ENCODE data around the gene PCSK9.

The PCSK9 gene

GRCh38 chr1:55044617-55045397 is 5.5 kb downstream of the PCSK9 start:
- DNase-seq = peak; percentile 6

GRCh38 chr1:55045430-55045829 is 6.1 kb downstream of the PCSK9 start:
- no peak for DNase-seq

GRCh38 chr1:55046871-55047270 is 7.5 kb downstream of the PCSK9 start:
- peak; percentile 24 for DNase-seq

- no peak for DNase-seq
Measured at GRCh38 chr1:55047611-55048010, 8.3 kb downstream of the PCSK9 start.

GRCh38 chr1:55048453-55049270 is 9.3 kb downstream of the PCSK9 start:
- no peak for DNase-seq

- no peak for DNase-seq
Measured at GRCh38 chr1:55049271-55049913, 10.0 kb downstream of the PCSK9 start.

GRCh38 chr1:55049914-55050278 is 10.5 kb downstream of the PCSK9 start:
- no peak for DNase-seq

- no peak for DNase-seq
Measured at GRCh38 chr1:55050283-55050682, 10.9 kb downstream of the PCSK9 start.

GRCh38 chr1:55051169-55051568 is 11.8 kb downstream of the PCSK9 start:
- no peak for DNase-seq

- DNase-seq = no peak
Measured at GRCh38 chr1:55051621-55052020, 12.3 kb downstream of the PCSK9 start.

GRCh38 chr1:55052221-55053142 is 13.1 kb downstream of the PCSK9 start:
- no peak for DNase-seq

- no peak for DNase-seq
Measured at GRCh38 chr1:55053265-55053954, 14.1 kb downstream of the PCSK9 start.

GRCh38 chr1:55054396-55054795 is 15.0 kb downstream of the PCSK9 start:
- no peak for DNase-seq

- DNase-seq = no peak
Measured at GRCh38 chr1:55055084-55055882, 15.9 kb downstream of the PCSK9 start.

GRCh38 chr1:55055951-55056631 is 16.7 kb downstream of the PCSK9 start:
- DNase-seq = no peak

GRCh38 chr1:55056632-55056992 is 17.3 kb downstream of the PCSK9 start:
- no peak for DNase-seq

GRCh38 chr1:55057270-55057955 is 18.1 kb downstream of the PCSK9 start:
- DNase-seq = no peak

GRCh38 chr1:55057956-55058298 is 18.6 kb downstream of the PCSK9 start:
- DNase-seq = no peak

- no peak for DNase-seq
Measured at GRCh38 chr1:55059302-55060132, 20.2 kb downstream of the PCSK9 start.
